NT2/D1 (cell line): ENCODE results near the gene TMEM270.

Source experiments
- DNase-seq: peaks from one replicate; pipeline ENCODE4 v3.0.0-alpha.2; 2011; ENCODE audit warnings: low read depth, low spot score
- H3K27me3 ChIP-seq: 2 replicates; pipeline ENCODE4 v1.6.0; 2011; ENCODE audit warnings: mild to moderate bottlenecking; ENCODE audit not compliant: insufficient read length, insufficient read depth
- H3K36me3 ChIP-seq: 2 replicates; pipeline ENCODE4 v1.6.1; 2011; ENCODE audit warnings: mild to moderate bottlenecking, low read length, mixed read lengths; ENCODE audit not compliant: insufficient read depth, insufficient read length
- H3K4me1 ChIP-seq: 2 replicates; pipeline ENCODE4 v1.5.1; 2011; ENCODE audit not compliant: insufficient read depth, insufficient read length
- H3K4me3 ChIP-seq: 2 replicates; pipeline ENCODE4 v1.5.1; 2011; ENCODE audit warnings: low read depth; ENCODE audit not compliant: insufficient read length
- H3K9ac ChIP-seq: 2 replicates; pipeline ENCODE4 v1.6.0; 2011; ENCODE audit warnings: low read depth; ENCODE audit not compliant: insufficient read length
- H3K9me3 ChIP-seq: 2 replicates; pipeline ENCODE4 v1.5.1; 2011; ENCODE audit warnings: mild to moderate bottlenecking, low read length; ENCODE audit not compliant: insufficient read depth
- SUZ12 ChIP-seq: IDR thresholded peaks from 2 replicates; pipeline ENCODE4 v1.6.1; 2011; ENCODE audit not compliant: insufficient read length, insufficient read depth; ENCODE audit errors: extremely low read depth
- YY1 ChIP-seq: IDR thresholded peaks from 2 replicates; pipeline ENCODE4 v1.6.1; 2011; ENCODE audit not compliant: insufficient read length, insufficient read depth
- ZNF274 ChIP-seq: IDR thresholded peaks from 2 replicates; pipeline ENCODE4 v1.6.1; 2011; ENCODE audit warnings: mild to moderate bottlenecking, low read depth, low read length

The TMEM270 gene

DNA sequence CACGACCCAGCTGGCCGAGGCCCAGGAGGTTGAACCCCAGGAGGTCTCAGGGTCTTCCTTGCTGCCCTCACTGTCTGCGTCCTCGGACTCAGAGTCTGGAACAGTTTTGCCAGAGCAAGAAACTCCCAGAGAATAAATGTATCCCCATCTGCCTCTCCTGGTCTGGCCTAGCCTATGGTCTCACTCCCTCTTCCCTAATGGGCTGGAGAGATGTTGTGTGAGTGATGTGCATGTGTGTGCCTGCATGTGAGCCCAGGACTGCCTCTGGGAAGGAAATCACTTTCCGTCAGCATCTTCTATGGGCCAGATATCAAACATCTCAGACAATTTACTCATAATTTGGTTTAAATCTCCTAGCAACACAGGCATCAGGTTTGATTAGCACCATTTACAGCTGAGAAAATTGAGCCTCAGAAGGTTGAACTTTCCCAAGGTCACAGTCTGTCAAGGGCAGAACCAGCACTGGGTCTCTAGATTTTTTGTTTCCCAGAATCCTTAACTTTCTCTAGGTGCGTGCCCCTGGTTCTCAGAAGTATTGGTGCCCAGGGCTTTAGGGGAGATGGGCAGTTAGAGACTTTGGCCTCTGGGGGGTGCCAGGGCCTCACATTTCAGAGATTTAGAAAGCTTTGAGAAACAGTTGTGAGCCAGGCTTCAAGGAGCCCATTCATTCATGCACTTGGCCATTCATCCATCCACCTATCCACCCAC is 4.9 kb downstream of the TMEM270 start:
- DNase-seq = no peak
- Histone ChIP-seq H3K9ac (no peak overlapping the region), H3K4me3 (no peak overlapping the region), H3K9me3 (no peaks in the 10 kb centered on the region), H3K4me1 (peaks cover 9% of the 10 kb centered on the region), H3K27me3 (no peaks in the 10 kb centered on the region), H3K36me3 (no peaks in the 10 kb centered on the region)
- TF ChIP-seq SUZ12 = no peak
- TF ChIP-seq YY1 = no peak
- no peak for TF ChIP-seq ZNF274

DNA sequence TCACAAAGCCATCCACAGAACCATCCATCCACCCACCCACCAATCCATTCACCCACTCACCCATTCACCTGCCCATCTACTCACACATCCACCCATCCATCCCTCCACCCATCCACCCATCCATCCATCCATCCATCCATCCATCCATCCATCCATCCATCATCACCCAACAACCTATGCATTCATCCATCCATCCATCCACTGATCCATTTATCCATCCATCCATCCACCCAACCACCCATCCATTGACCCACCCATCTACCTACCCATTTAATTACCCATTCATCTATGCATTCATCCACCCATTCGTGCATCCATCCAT is 5.4 kb downstream of the TMEM270 start:
- Histone ChIP-seq H3K9ac (no peak overlapping the region), H3K4me1 (peaks cover 11% of the 10 kb centered on the region), H3K27me3 (no peaks in the 10 kb centered on the region), H3K9me3 (no peaks in the 10 kb centered on the region), H3K36me3 (no peaks in the 10 kb centered on the region), H3K4me3 (no peak overlapping the region)
- DNase-seq = no peak
- no peak for TF ChIP-seq SUZ12
- TF ChIP-seq YY1 = no peak

DNA sequence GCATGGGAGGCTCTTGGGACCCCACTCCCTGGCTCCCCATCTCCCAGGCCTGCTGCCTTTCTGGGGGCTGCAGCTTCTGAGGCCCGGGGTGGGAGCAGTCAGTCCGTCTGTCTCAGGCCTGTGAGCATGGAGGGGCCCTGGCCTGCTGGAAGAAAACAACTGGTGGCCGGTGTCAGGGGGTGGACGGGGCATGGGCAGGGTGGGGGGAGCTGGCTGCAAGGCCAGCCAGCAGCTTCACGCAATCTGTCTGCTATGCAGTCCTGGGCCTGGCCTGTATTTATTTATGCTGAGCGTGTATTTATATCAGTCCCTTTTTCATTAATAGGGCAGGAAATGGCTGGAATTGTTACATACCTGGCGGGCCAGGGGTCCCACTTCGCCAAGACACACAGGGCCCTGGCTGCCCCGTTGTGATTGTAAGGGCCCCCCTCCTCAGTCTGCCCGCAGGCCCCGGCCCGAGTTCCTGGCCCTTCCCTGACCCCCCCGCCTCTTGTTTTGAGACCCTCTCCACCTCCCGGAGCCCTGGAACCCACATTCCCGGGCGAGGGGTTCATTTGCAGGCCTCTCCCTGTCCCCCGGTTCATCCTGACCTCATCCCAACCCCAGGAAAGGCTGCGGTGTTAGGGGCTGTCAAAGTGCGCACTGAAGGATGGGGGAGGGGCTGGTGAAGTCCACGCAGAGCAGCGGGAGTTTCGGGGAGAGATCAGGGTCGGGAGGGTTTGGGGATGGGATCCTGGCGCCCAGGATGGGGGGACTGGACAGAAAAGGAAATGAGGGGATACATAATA is 8.2 kb downstream of the TMEM270 start:
- Histone ChIP-seq H3K4me1 (peaks cover 13% of the 10 kb centered on the region), H3K27me3 (no peaks in the 10 kb centered on the region), H3K9me3 (no peaks in the 10 kb centered on the region), H3K4me3 (no peak overlapping the region), H3K36me3 (no peaks in the 10 kb centered on the region), H3K9ac (no peak overlapping the region)
- TF ChIP-seq ZNF274 = no peak
- TF ChIP-seq SUZ12 = no peak
- no peak for TF ChIP-seq YY1
- DNase-seq = no peak

DNA sequence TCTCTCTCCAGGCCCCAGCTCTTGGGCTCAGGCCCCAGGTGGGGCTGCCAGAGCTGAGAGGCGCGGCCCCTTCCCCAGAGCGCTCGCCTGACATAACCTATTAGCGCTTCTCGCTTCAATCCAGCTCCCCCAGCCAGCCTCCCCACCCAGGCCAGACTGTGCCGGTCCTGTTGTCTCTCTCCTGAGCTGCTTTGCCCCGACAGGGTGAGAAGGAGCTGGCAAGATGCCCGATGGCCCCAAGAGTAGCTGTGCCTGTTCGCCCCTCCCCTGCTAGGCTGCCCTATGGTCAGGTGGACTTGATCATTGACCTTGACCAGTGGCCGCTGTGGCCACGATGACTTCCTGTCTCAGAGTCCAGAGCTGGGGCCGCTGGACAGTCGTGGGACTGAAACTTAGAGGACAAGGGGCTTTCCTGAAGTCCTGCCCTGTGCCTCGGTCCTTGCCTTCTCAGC is 9.1 kb downstream of the TMEM270 start:
- no peak overlapping the region for H3K9ac ChIP-seq

DNA sequence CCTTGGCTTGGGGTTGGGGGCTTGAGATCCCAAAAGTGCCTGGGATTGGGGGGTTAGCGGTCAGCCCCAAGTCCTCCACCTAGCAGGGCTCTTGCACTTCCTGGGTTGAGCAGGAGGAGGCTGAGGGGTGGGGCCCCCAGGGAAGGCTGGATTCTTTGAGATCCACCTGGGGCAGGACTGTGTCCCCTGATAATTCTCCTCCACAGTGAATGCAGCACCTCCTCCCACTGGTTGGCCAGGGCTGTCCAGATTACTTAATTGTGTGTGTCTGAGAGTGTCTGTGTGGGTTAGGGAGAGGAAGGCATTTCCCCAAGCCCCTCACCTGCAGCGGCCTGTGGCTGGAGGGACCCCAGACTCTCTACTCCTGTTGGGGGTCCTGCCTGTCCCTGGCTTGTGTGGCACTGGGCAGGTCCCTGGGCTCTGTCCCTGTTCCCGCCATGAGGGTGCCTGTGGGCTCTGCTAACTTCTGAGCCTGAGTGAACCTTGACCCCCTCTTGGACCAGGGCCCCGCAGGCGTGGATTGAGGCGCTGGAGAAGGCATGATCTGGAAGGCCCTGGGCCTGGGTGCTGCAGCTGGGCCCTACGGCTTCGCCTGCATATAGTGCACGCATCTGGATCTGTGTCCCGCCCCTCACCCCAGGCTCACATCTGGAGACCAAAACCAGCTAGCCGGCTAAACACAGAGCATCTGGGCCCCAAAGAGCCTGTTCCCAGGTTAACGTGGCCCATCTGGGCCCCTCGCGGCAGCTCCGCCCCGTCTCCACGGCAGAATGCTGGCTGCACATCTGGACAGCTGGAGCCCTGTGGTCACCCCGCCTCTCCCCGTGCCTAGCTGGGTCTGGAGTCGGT is 10.4 kb downstream of the TMEM270 start:
- DNase-seq = no peak
- no peaks in the 10 kb centered on the region for H3K27me3 ChIP-seq
- TF ChIP-seq YY1 = no peak
- no peaks in the 10 kb centered on the region for H3K9me3 ChIP-seq
- no peak overlapping the region for H3K9ac ChIP-seq
- peaks cover 13% of the 10 kb centered on the region for H3K4me1 ChIP-seq
- no peaks in the 10 kb centered on the region for H3K36me3 ChIP-seq
- no peak overlapping the region for H3K4me3 ChIP-seq

More for the DNA sequence above, 9.1 kb downstream of the TMEM270 start:
- Histone ChIP-seq H3K36me3 (no peaks in the 10 kb centered on the region), H3K9me3 (no peaks in the 10 kb centered on the region), H3K4me1 (peaks cover 13% of the 10 kb centered on the region), H3K4me3 (no peak overlapping the region), H3K27me3 (no peaks in the 10 kb centered on the region)
- no peak for DNase-seq
- TF ChIP-seq ZNF274 (no peak), YY1 (no peak), SUZ12 (no peak)

DNA sequence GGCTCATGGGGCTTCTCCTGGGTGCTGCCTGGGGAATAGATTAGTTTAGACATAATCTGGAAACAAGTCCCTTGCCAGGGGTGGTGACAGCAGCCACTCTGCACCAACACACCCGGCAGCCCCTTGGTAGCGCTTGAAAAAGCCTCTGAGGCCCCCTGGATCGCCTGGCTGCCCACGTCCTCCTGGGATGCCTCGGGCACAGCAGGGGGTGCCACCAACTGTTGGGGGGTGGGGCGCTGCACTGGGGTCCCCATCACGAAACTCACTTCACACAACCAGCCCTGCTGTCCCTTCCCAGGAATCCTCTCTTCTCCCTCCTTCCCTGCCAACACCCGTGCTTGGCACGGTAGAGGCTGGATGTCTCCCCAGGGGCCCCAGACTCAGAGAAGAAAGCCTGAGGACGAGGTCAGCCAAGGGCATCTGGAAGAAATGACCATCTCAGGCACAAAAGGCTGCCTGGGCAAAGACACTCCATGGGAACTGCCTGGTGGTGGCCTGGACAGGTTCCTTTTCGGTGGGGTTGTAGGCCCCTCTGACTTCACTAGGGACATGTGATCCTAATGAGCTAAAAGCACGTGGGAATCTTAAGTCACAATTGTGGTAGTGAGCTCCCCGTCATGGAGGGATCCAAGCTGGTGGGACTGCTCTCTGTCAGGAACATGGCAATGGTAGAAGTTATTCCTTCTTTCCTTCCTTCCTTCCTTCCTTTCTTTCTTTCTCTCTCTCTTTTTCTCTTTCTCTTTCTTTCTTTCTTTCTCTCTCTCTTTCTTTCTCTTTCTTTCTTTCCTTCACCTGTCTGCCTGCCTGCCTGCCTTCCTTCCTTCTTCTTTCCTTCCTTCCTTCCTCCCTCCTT is 11.3 kb downstream of the TMEM270 start:
- TF ChIP-seq SUZ12 = no peak
- TF ChIP-seq YY1 = no peak
- no peak for TF ChIP-seq ZNF274
- H3K27me3 ChIP-seq = no peaks in the 10 kb centered on the region
- H3K36me3 ChIP-seq = no peaks in the 10 kb centered on the region
- no peak overlapping the region for H3K4me3 ChIP-seq
- peaks cover 13% of the 10 kb centered on the region for H3K4me1 ChIP-seq
- H3K9me3 ChIP-seq = no peaks in the 10 kb centered on the region
- H3K9ac ChIP-seq = no peak overlapping the region
- DNase-seq = no peak
